Right atrium auricular region (tissue), 2 donors: ENCODE results near the gene CRB3. TPM values are rescaled to one million over a fixed set of nuclear protein-coding genes. Genes with fewer than 3 reads are reported as not detected.
"Not testable (repeated sequence)": the region's sequence is repeated elsewhere in the genome, so short reads cannot be mapped to it uniquely, and the experiment has no call there.

Source experiments
- DNase-seq: peaks from one replicate; pipeline ENCODE4 v3.0.0-alpha.2; 2019; ENCODE audit warnings: low spot score
- H3K27ac ChIP-seq, 2 donors: fragments of 200-600 bp; sonication (generic); 1 replicate in 1 of 2; 2 replicates in 1 of 2; pipeline ENCODE4 v1.5.1; 2016 to 2019
- H3K27me3 ChIP-seq, 2 donors: fragments of 200-600 bp; sonication (generic); one replicate each; pipeline versions ENCODE4 v1.5.1 to v1.6.0; 2017 to 2019
- H3K36me3 ChIP-seq: fragments of 200-600 bp; sonication (generic); one replicate; pipeline ENCODE4 v1.5.1; 2016
- H3K4me1 ChIP-seq, 2 donors: fragments of 200-600 bp; sonication (generic); one replicate each; pipeline versions ENCODE4 v1.5.1 to v1.6.0; 2017 to 2019
- H3K4me3 ChIP-seq, 2 donors: fragments of 200-600 bp; sonication (generic); 1 replicate in 1 of 2; 2 replicates in 1 of 2; pipeline ENCODE4 v1.5.1; 2017 to 2019; ENCODE audit warnings: mild to moderate bottlenecking in 1 of 2, moderate library complexity in 1 of 2
- H3K9me3 ChIP-seq, 2 donors: fragments of 200-600 bp; sonication (generic); one replicate each; pipeline ENCODE4 v1.5.1; 2019
- CTCF ChIP-seq, 2 donors: fragments of 200-600 bp; sonication (generic); IDR thresholded peaks; one replicate each; pipeline ENCODE4 v1.5.1; 2019; ENCODE audit warnings: antibody characterized with exemption in 2 of 2
- total RNA-seq, 2 donors: library from RNA; depleted of rRNA; stranded (reverse); fragments of >200 nt; gene quantifications; one replicate each; pipeline ENCODE4 v1.1.0, GENCODE V29; 2016

Gene CRB3
- total RNA-seq, 2 donors from 2014 or later = 0.33 to 2.5 TPM

DNA sequence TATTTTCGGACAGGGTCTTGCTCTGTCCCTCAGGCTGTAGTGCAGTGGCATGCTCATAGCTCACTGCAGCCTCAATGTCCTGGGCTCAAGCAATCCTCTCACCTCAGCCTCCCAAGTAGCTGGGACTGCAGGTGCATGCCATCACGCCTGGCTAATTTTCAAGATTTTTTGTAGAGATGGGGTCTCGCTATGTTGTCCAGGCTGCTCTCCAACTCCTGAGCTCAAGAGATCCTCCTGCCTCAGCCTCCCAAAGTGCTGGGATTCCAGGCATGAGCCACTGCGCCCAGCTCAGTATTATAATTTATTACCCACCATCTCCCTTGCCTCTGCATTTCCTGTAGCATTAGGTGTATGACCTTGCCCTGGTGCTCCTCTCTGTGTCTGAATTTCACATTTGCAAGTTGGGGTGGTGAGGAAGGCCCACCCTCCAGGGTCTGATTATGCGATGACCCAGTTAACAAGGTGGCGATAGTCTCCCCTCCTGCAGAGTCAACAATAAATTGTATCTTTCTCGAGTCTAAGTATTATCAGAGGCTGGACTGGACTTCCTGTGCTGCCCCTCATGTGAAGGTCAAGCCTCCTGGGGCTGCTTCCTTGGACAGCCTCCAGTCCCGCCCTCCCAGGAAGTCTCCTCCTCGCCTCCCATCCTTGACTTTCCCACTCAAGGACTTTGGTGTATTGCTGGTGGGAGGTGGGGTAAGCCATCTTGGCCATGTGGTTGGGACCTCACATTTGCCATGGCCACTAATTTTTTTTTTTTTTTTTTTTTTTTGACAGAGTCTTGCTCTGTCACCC lies 39.5 kb downstream of the CRB3 start:
- Histone ChIP-seq H3K4me1 (peaks cover 0 to 14% of the 10 kb centered on the region in 2 donors), H3K9me3 (no peaks in the 10 kb centered on the region), H3K27me3 (peaks cover 0 to 12% of the 10 kb centered on the region in 2 donors), H3K4me3 (no peak overlapping the region), H3K36me3 (no peaks in the 10 kb centered on the region), H3K27ac (no peak overlapping the region)
- TF ChIP-seq CTCF (IDR thresholded peaks at IDR 0.05) = no peak
- no peak for DNase-seq

GRCh38 chr19:6508028-6508771 lies 44.1 kb downstream of the CRB3 start:
- H3K27me3 ChIP-seq, H3K27ac ChIP-seq, DNase-seq: not testable (repeated sequence)

DNA sequence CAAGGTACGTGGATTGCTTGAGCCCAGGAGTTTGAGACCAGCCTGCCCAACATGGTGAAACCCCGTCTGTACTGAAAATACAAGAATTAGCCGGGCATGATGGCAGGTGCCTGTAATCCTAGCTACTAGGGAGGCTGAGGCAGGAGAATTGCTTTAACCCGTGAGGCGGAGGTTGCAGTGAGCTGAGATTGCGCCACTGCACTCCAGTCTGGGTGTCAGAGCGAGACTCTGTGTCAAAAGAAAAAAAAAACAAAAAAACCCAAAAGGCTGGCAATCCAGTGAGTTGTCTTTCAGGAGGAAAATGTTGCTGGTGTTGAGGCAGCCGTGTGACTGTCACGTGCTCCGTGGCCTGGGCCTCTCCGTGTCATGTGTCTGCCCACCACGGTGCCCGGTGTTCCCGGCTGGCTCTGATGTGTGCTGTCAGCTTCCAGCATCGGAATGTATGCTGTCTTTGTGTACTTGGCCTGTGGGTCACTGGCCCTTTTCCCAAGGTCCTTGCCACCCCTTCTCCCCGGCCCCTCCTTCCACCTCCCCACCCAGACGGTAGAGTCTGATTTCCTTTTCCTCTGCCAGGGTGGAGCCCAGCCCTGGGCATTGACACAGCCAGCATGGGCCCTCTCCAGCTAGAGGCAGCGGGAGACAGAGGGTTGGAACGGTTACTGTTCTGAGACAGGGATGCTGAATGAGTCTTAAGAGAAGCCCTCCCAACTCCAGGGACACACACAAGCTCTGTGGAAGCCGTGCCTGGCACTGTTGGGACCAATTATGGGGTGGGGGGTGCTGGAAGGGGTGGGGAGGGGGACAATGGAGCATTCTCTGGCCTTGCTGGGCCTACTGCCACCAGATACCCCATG lies 45.3 kb downstream of the CRB3 start:
- Histone ChIP-seq H3K4me3 (no peak overlapping the region), H3K4me1 (no peaks in the 10 kb centered on the region), H3K27me3 (no peaks in the 10 kb centered on the region), H3K9me3 (no peaks in the 10 kb centered on the region), H3K36me3 (no peaks in the 10 kb centered on the region), H3K27ac (no peak overlapping the region)
- DNase-seq = no peak
- TF ChIP-seq CTCF (IDR thresholded peaks at IDR 0.05) = no peak

More at GRCh38 chr19:6508028-6508771, 44.1 kb downstream of the CRB3 start:
- H3K9me3 ChIP-seq, H3K4me1 ChIP-seq, H3K4me3 ChIP-seq, H3K36me3 ChIP-seq: not testable (repeated sequence)

GRCh38 chr19:6510618-6511017 lies 46.5 kb downstream of the CRB3 start:
- H3K27me3 ChIP-seq = no peaks in the 10 kb centered on the region
- H3K27ac ChIP-seq = no peak overlapping the region
- TF ChIP-seq CTCF (IDR thresholded peaks at IDR 0.05) = no peak
- H3K4me3 ChIP-seq = no peak overlapping the region
- no peak for DNase-seq
- H3K36me3 ChIP-seq = no peaks in the 10 kb centered on the region
- no peaks in the 10 kb centered on the region for H3K9me3 ChIP-seq
- H3K4me1 ChIP-seq = no peaks in the 10 kb centered on the region

- no peaks in the 10 kb centered on the region for H3K36me3 ChIP-seq
- H3K27ac ChIP-seq = no peak overlapping the region
- H3K27me3 ChIP-seq = no peaks in the 10 kb centered on the region
- no peak for DNase-seq
- H3K4me3 ChIP-seq = no peak overlapping the region
- TF ChIP-seq CTCF (IDR thresholded peaks at IDR 0.05) = no peak
- H3K9me3 ChIP-seq = no peaks in the 10 kb centered on the region
- peaks cover 0 to 14% of the 10 kb centered on the region in 2 donors for H3K4me1 ChIP-seq
Observed at GRCh38 chr19:6514089-6514488, 50.0 kb downstream of the CRB3 start.
